ENCODE measurements around the gene PI16.

The PI16 gene

DNA sequence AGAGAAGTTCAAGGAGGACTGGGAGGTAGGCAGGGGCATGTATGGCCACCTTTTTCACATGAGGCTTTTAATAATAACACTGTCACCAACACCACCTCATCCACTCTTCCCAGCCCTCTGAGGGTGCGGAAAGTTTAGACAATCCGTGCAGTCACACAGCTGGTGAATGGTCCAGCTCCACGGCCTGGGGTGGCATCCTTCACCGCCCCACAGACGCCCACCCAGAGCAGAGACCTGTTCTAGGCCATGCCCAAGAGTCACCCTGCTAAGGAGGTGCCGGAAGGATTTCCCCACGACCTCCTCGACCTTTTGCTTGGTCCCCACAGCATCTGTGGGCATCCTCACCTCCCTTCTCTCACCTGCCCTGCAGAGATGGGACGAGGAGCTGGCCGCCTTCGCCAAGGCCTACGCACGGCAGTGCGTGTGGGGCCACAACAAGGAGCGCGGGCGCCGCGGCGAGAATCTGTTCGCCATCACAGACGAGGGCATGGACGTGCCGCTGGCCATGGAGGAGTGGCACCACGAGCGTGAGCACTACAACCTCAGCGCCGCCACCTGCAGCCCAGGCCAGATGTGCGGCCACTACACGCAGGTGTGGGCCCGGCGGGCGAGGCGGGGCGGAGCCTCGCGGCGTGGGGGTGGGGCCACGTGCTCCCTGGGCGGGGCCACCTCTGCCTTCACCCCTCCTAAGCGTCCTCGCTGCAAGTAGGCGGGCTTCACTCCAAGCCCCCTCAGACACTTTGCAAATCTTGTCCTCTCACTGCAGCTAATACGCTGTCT lies 4.4 kb downstream of the PI16 start:
- DNase-seq (ENCODE audit: low read depth in 2 of 2), result no peak

DNA sequence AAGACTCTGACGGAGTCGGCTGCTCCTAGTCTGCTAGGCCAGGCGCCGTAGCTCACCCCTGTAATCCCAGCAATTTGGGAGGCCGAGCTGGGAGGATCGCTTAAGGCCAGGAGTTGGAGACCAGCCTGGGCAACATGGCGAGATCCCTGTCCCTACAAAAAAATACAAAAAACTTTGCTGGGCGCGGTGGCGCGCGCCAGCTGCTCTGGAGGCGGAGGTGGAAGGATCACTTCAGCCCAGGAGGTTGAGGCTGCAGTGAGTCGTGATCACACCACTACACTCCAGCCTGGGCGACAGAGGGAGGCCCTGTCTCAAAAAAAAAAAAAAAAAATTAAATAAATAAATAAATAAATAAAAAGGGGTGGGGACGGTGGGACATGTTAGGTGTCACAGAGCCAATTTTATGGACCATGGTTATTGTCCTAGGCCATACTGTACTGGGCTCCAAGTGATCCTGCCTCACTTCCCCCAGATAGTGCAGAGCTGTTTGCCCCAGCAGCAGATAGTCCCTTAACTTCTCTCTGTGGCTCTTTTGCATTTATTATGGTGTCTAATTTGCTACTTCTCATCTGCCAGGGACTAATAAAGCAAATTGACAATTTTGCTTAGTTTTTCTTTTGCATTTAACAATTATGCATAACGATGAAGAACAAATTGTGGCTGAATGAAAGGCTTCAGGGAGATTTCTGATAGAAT lies 5.2 kb downstream of the PI16 start:
- DNase-seq (ENCODE audit: low read depth in 2 of 2), result no peak

DNA sequence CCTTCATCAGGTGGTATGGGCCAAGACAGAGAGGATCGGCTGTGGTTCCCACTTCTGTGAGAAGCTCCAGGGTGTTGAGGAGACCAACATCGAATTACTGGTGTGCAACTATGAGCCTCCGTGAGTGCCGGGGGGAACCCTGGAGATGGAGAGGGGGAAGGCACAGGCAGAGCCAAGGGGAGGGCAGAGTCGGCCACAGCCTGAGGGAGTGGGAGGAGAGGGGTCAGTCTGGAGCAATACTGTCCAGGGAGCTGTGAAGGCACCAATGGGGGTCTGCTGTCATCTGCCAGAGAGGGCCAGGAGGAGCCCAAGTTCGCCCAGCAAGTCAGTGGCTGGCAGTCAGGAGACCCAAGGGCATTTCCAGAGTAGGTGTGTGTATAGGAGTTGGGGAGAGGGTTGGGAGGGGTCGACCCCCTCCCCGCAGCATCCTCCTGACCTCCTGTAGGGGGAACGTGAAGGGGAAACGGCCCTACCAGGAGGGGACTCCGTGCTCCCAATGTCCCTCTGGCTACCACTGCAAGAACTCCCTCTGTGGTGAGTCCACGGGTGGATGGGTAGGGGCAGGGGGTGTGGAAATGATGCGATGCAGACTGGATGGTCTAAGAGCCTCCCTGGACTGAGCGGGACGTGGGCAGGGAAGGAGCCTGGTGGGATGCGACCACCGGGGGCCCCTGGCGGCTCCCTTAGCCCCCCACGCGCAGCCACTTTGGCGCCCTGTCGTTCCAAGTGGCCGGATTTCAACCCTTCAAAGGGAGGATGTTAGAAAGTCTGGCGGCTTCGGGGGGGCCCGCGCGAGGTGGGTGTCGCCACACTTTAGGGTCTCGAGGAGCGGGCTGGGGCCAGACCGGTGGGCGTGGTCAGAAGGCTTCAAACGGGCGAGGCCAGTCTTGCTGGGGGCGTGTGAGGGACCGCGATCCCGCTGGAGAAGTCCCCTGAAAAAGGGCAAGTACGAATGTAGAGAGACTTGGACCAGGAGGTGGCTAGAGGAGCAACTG lies 7.2 kb downstream of the PI16 start:
- no peak for DNase-seq (ENCODE audit: low read depth in 2 of 2)

DNA sequence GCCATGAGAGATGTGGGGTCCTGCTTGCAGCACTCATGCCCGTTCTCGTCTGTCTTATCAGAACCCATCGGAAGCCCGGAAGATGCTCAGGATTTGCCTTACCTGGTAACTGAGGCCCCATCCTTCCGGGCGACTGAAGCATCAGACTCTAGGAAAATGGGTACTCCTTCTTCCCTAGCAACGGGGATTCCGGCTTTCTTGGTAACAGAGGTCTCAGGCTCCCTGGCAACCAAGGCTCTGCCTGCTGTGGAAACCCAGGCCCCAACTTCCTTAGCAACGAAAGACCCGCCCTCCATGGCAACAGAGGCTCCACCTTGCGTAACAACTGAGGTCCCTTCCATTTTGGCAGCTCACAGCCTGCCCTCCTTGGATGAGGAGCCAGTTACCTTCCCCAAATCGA lies 8.3 kb downstream of the PI16 start:
- DNase-seq (ENCODE audit: low read depth in 2 of 2), result peak; percentile 45 to 47

DNA sequence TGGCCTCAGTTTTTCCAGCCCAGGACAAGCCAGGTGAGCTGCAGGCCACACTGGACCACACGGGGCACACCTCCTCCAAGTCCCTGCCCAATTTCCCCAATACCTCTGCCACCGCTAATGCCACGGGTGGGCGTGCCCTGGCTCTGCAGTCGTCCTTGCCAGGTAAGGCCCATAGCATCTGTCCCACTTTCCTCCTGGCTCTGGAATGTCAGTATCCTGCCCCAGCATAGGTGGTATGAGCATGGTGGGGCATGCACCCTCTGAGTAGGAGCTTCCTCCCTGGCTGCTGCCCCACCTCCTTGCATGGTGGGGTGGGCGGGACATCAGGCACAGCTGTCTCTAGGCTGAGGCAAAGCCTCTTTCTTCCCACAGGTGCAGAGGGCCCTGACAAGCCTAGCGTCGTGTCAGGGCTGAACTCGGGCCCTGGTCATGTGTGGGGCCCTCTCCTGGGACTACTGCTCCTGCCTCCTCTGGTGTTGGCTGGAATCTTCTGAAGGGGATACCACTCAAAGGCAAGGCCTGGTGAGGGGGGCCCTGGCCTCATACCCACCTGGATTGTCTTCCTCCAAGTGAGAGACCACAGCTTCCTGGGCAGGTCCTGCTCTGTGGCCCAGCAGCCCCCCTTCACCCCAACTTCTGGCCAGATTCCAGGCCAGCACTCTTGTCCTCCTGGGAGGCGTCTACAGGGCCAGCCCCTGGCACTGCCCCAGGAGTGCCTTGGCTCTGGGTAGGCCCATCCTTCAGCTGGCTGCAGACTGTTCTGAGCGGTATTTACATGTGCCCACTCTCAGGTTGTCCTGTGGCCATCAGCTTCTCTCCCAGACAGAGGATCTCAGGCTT lies 9.1 kb downstream of the PI16 start:
- no peak for DNase-seq (ENCODE audit: low read depth in 2 of 2)

DNA sequence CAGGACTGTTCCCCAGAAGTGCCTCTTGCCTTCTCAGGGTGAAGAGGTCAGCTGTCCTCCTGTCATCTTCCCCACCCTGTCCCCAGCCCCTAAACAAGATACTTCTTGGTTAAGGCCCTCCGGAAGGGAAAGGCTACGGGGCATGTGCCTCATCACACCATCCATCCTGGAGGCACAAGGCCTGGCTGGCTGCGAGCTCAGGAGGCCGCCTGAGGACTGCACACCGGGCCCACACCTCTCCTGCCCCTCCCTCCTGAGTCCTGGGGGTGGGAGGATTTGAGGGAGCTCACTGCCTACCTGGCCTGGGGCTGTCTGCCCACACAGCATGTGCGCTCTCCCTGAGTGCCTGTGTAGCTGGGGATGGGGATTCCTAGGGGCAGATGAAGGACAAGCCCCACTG lies 9.8 kb downstream of the PI16 start:
- no peak for DNase-seq (ENCODE audit: low read depth in 2 of 2)

DNA sequence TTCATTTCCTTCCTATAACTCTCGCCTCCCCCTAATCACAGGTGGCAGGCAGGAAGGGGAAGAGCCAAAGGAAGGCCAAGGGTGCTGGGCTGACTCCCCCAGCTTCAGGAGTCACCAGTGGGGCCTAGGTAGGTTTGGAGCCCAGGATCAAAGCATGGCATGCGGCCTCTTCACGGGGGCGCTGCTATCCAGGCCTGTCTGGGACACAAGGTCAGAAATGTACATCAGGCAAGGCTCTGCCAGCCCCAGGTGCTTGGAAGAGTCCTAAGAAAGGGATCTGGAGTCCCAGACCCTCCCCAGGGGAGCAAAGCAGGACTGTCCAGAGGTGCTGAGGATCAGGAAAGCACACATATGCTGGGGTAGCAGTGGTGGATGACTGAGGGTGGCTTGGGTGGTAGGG lies 10.4 kb downstream of the PI16 start:
- DNase-seq (ENCODE audit: low read depth in 2 of 2), result no peak

DNA sequence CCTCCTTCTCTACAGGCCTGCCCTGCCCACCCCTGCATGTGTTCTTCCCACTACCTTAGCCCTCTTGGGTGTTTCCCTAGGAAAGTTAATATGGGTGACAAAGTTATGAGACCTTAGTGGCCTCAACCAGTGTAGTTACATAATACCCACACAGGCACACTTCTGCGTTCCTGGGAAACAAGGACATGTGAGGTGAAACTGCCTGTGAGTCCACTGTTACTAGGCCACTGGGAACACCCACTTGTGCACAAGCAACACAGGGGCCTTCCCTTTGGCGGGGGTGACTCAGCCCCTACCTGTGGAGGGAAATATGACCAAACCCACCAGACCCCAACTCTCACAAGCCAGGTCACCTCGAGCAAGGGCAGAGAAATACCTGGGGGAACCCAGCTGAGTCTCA lies 12.8 kb downstream of the PI16 start:
- no peak for DNase-seq (ENCODE audit: low read depth in 2 of 2)

DNA sequence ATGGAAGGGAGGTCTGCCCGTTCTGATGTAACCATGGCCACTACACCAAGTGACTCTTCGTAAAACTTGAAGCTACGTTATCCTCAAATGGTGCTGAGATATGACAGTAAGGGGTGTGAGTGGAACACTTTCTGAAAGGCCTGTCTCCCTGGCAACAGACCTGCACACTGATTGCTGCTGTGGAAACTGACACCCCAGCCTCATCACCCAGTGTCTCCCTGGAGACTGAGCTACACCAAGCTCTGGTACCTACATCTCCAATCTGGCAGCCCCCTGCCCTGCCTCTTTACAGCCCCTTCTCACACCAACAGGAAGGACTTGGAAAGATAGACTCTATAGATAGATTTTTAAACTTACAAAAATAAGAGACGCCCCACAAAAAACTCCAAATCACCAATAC lies 13.2 kb downstream of the PI16 start:
- no peak for DNase-seq (ENCODE audit: low read depth in 2 of 2)

DNA sequence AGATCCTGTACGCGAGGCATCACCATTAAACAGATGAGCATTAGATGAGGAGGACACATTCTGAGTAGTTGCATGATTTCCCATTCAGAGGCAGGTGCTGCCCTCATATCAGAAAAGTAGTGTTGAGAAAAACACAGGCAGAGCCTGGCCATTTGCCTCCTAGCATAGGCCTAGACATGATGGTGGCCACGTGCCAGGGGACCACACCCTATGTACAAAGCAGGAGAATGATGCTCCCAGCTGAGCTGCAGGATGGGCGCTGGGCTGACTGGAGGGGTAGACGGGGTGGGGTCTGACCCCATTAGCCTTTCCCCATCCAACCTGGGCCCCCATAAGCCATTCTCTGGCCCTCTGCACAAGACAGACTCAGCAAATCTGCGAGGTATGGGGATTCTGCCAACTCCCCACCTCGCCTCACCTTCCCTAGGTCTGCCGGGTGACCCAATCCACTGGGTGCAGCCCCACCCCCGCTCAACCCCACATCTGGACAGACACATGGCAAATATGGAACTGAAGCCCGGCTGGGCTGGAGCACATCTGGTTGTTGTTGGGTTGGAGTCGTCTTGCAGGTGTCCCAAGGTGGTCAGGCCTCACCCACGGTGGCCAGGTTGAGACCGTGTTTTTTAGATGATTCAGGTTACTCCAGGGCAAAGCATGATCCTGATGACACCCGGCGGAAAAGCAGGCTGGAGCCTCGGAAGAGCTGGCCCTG lies 13.9 kb downstream of the PI16 start:
- no peak for DNase-seq (ENCODE audit: low read depth in 2 of 2)

DNA sequence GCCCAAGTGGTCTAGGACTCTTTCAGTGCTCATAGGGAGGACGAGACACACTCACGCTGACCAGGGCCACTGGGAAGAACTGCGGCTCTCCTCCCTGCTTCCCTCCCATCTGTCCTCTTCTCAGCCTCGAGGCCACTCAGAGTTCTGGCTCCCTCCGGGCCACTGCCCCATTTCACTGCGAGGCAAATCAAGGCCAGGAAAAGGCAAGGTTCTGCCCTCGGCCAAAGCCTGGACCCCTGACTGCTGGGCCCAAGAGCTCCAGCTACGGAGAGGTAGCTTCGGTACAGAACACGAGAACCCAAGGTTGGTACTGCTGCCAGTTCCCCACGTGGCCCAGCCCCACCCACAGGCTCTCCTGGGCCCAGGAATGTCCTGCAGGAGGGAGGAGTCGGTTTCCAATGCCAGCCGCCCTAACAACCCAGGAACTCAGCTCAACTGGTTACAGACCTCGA lies 14.7 kb downstream of the PI16 start:
- DNase-seq (ENCODE audit: low read depth in 2 of 2), result no peak

DNA sequence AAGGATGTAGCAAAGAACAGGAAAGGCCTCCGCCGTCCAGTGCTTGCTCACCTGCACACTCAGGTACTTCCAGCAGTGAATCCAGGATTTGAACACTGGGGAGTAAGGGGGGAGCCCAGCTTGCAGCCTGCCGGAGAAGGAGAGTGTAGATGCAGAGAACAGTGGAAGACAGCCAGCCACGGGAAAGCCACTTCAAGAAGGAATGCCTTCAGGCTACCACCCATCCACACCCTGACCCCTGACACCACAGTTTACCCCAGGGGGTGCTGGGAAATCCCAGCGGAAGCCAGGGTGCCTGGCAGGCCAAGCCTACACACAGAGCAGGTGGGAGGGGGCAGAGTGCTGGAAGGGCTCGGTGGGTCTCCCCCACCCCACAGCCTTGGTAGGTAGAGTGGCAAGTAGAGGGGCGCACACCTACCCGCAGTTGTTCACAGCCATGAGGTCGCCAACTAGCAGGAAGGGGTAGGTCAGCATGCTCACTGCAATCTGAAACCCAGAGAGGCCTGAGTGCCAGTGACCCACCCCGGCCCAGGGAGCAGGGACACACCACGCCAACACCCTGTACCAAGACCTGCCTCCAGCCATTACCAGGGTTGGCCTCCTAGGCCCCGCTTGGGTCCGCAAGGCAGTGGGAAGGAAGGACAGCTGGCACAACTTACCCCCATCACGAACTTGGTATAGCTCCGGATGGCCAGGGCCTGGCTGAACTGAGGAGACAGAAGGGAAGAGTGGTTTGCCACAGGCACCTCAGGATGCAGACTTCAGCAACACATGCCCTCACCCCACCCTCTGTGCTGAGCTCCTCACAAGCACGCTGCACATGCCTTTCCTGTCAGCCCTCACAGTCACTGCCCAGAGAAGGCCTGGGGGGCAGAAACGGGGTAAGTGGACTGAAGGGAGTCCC lies 15.7 kb downstream of the PI16 start:
- no peak for DNase-seq (ENCODE audit: low read depth in 2 of 2)

DNA sequence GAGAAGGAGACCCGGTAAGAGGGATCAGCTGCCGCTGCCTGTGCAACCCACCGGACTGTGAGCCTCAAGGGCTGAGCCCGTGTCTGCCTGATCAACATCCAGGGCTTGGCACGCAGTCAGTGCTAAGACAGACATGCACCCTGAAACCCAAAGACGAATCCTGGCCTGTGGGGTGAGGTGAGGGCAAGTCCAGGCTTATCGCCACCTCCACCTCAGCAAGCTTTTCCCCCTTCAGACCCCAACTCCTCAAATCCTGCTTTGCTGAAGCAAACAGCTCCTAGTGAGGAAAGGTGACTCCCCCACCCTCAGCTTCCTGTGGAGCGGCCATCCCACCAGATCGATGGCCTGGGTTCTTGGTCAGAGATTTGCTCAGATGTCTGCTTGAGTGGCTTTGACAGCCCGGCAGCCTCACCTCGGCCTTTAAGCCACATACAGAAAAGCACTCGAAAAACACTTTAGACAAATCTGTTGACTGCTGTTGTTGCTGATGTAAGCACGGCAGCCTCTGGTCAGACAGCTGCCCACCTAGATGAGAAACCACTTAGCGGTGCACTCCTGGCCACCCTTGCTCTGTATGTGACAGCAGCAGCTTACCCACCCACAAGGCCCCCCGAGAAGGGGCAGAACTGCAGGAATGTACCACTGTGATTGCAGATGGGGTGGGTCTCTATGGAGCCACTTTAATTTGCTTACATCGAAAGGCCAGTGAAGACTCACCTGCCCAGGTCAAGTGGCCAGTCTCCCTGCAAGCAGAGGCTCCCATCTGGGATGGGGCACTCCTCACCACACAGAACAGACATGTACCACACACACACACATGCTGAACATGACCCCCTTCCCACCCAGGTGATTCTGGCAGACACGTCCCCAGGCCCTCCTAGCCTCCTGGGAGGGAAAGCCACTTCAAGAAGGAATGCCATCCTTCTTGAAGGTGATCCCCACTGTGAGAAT lies 16.6 kb downstream of the PI16 start:
- DNase-seq (ENCODE audit: low read depth in 2 of 2), result no peak

DNA sequence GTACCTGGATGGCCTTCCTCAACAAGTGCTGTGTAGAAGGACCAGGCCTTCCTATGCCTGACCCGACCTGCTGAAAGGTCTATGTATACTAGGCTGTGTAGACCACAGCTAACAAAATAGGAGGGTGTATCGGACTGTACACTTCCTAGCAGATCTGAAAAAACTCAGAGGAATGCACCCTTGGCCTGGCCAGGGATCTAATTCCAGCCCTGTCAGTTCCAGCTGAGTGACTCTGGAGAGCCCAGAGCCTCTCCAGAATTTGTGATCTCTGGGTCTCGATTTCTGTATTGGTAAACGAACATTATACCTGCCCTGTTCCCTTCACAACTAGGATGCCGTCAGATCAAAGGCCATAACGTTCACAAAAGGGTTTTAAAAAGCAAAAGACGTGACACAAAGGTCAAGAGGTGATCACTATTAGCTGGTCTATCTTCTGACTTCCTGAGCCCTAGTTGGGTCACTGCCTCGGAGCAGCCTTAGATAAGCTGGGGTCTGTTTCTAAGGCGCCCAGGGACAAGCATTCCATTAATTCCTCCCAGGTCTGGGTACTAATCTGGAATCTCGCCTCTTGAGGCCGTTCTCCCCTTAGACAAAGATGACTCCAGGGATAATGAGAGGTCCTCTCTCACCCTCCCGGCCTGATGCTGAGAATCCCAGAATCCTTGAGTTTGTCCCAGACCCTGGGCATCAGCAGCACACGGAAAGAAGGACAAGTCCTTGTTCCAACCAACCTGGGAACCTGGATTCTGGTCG lies 17.6 kb downstream of the PI16 start:
- DNase-seq (ENCODE audit: low read depth in 2 of 2), result no peak

DNA sequence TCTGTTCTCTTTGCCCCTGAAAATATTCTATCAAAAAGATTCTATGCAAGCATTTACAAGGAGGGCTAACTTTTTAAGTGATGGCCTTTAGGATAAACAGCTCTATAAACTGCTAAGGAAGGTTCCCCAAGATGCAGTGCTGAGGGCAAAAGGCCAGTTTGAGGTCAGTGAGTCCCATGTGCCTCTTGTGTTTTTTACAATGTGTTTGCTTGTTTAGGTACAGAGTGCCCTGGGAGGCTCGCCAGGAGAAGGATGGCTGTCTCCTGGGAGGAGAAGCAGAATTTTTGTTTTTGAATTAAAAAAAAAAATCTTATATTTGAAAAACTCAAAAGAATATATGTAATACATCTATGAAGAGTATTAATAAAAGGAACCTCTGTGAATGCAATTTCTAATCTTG lies 18.7 kb downstream of the PI16 start:
- no peak for DNase-seq (ENCODE audit: low read depth in 2 of 2)

DNA sequence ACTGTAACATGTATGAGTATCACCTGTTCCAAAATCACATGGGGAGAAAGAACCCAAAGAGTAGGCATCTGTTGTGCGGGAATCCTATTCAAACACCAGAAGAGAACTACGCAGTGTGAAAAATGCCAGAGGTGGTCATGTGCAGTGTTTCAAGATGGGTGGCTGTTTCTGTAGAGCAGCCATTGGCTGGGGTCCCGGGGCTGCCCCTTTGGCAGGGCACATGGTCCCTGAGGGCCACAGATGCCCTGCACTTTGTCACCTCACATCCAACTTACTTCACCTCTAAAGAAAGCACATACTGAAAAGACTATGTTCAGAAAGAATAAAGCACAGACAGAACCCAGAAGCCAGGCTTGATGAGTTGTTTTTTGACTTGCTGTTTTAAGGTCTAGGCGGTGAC lies 19.1 kb downstream of the PI16 start:
- no peak for DNase-seq (ENCODE audit: low read depth in 2 of 2)

DNA sequence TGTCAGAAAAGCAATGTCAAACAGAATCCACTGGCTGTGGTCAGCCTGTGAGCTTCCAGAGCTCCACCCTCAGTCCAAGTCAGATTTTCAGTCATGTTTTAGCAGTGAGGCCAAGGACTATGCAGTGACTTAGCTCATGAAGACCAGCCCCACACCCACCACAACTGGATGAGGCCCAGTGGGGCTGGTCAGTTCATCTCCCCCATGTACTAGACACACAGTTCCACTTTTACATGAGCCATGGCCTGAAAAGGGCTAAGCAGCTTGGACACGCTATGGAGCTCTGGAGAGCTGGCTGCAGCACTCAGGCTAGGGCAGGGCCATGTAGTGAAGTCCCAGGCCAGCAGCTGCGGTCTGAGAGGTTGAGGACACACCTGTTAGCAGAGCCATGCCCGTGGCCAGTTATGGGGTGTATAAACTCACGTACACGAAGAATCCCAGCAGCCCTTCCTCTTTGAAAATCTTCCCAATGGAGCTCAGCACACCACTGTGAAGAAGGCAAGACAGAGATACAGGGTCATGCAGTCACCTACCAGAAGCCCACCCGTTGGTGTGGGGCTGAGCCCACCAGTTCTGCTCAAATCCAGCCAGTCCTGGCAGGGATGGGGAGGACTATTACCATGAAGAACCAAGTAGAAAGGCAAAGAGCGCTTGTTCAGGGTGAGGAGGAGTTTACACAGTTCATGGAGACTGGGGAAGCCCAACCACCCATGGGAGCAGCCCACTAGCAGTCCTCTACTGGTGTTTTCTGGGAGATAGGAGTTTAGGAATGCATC lies 20.9 kb downstream of the PI16 start:
- no peak for DNase-seq (ENCODE audit: low read depth in 2 of 2)

All from stimulated activated CD8-positive, alpha-beta memory T cell treated with anti-CD3 and anti-CD28 coated beads, Interleukin-7, amount 100 ng/mL, for 4 hours (primary cell).